ENCODE measurements around the gene APCDD1L. TPM values are rescaled to one million over a fixed set of nuclear protein-coding genes. Genes with fewer than 3 reads are reported as not detected.

The APCDD1L gene
- total and polyA plus RNA-seq, 7 donors = 0.22 to 1.9 (median 0.84) TPM; not detected in 1

DNA sequence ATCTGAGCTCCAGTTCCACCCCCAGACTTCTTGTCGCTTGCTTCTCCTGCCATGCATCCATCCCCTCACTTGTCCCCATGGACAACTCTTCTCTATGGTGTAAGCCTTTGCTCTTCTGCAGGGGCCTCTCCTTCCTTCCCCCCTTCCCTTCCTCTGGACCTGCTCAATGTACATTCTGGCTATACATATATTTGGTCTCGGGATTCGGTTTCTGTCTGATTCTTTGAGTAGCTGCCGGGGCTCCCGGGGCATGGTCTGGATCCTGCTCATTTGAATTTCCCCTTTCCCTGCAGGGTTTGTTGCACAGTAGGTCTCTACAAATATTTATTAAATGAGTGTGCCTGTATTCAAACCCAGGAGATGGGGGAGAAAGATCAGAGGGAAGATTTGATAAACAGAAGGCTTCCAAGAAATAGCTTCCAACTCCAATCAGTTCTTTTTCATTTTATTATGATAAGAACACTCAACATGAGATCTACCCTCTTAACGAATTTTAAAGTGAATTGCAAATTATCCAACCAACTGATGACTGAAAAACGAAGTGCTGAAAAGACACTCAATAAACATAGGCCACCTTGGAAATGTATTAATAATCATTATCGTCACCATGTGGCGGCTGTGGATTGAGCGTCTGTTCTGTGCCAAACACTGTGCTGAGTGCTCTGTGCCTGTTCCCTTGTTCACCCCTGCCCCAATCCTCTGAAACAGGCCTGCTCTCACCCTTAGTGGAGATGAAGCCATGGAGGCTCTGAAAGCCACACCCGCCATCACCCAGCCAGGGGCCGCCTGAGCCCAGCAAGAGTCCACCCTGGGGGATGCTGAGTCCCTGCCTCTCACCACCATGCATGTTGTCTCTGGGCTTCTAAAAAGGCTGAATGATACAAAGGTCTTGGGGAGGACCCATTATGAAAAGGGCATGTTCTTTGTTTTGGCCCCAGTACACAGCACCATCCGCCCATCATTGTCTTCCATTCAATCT lies 34.3 kb upstream of the APCDD1L start:
- DNase-seq = peak; percentile 29
- Histone ChIP-seq H3K9me3 (no peaks in the 10 kb centered on the region), H3K4me1 (peaks cover 0 to 35% (median 23%) of the 10 kb centered on the region in 4 donors), H3K36me3 (no peaks in the 10 kb centered on the region), H3K27me3 (no peaks in the 10 kb centered on the region), H3K4me3 (no peak overlapping the region), H3K27ac (peak overlapping the region in 1 of 4 donors; percentile 54)
- 88% methylated on average over 13 of the region's 13 CpGs for WGBS, 2 donors
- intact Hi-C loops (cut with DNase I) = no loop called here
- TF ChIP-seq, protein P1, sequence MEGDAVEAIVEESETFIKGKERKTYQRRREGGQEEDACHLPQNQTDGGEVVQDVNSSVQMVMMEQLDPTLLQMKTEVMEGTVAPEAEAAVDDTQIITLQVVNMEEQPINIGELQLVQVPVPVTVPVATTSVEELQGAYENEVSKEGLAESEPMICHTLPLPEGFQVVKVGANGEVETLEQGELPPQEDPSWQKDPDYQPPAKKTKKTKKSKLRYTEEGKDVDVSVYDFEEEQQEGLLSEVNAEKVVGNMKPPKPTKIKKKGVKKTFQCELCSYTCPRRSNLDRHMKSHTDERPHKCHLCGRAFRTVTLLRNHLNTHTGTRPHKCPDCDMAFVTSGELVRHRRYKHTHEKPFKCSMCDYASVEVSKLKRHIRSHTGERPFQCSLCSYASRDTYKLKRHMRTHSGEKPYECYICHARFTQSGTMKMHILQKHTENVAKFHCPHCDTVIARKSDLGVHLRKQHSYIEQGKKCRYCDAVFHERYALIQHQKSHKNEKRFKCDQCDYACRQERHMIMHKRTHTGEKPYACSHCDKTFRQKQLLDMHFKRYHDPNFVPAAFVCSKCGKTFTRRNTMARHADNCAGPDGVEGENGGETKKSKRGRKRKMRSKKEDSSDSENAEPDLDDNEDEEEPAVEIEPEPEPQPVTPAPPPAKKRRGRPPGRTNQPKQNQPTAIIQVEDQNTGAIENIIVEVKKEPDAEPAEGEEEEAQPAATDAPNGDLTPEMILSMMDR (IDR thresholded peaks at IDR 0.05) = no peak
- TF ChIP-seq EP300 (IDR thresholded peaks at IDR 0.05) (no peak), POLR2A (IDR thresholded peaks at IDR 0.05) (no peak), POLR2AphosphoS5 (IDR thresholded peaks at IDR 0.05) (no peak)

DNA sequence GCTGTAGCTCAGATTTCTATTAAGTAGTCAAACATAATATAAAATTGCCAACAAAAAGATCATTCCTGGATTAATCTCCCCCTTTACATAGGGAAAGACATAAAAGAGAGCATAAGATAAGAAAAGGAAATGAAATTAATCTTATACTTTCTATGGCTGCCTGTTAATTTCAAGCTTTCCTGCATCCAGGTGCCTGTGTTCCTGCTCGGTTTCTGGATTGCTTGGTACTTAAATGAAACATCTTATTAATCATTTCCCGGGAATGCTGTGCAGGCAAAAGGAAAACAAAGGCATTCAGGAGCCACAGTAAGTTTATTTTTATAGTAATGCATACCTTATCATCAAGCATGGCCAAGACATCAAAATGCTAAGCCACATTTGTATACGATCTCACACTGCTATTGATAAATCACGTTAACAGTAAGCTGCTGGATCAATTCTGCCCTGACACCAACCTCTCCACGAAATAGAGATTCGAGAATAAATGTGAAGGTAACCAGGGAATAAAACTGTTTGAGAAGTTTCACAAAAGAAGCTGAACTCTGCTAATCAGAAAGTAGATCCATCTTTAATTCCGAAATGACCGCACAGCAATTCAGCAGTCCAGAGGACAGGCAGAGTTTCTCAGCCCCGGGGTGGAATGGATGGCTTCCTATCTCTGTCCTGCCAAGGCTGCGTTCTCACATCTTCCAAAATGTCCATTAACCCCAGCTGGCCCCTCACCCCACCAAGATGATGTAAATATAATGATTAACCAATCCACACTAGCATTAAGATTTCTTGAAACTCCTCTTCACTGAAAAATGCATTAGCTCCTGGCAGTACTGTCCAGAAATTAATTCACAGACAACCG lies 32.6 kb upstream of the APCDD1L start:
- Histone ChIP-seq H3K27ac (no peak overlapping the region), H3K4me1 (peaks cover 0 to 24% (median 12%) of the 10 kb centered on the region in 4 donors), H3K27me3 (no peaks in the 10 kb centered on the region), H3K4me3 (no peak overlapping the region), H3K9me3 (no peaks in the 10 kb centered on the region), H3K36me3 (no peaks in the 10 kb centered on the region)
- TF ChIP-seq POLR2A (IDR thresholded peaks at IDR 0.05) = no peak
- TF ChIP-seq EP300 (IDR thresholded peaks at IDR 0.05) = no peak
- TF ChIP-seq POLR2AphosphoS5 (IDR thresholded peaks at IDR 0.05) = no peak
- TF ChIP-seq, protein P1 (IDR thresholded peaks at IDR 0.05) = no peak
- DNase-seq = no peak
- intact Hi-C loops (cut with DNase I) = no loop called here
- 72% methylated on average over 11 of the region's 11 CpGs for WGBS, 2 donors

DNA sequence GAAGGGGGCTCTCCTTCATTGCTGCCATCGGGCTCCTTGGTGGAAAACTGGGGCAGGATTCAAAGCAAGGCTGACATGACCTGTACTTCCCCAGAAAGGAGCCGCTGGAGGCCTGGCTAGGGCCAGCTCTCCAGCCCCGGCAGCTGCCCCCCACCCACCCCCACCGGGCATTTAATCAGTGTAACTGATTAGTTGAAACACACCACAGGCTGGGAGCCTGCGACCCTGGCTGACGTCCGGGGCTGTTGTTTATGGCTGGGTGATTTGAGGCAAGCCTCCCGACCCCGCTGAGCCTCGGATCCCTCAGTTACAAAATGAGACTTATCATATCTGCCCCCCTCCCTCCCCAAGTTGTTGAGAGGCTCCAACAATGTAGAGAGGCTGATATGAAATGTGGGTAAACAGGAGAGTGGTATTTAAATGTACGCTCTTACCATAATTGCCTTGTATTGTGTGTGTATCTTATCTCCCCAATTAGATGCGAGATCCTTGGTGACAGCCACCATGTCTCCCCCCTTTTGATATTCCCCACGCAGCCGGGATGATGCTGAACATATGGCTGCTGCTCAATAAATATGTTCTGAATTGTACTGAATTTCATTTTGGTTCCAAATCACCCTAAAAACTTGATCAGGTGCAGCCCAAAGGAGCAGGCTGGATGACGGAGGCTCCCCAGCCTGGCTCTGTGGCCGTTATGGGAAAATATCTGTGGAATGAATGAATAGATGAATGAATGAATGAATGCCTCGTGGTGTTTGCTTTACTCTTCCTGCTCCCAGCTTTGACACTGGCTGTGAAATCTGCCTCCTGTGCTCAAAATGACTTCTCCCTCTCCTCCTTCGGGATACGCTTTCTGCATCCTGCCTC lies 31.8 kb upstream of the APCDD1L start:
- intact Hi-C loops (cut with DNase I) = no loop called here

DNA sequence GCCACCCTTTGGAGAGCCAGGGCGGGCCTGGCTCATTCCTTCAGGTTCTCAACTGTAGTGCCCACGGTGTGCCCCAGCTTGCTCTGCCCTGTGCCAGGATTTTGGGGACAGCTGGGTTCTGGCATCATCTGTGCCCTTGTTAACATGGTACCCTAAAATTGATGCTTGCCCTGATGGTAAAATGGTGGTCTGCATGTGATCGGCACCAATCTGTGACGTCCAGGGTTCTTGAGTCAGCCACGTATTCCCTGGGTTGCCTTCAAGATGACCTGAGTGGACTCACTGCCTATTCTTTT lies 31.2 kb upstream of the APCDD1L start:
- Histone ChIP-seq H3K27me3 (no peaks in the 10 kb centered on the region), H3K4me3 (no peak overlapping the region), H3K4me1 (peaks cover 0 to 24% (median 12%) of the 10 kb centered on the region in 4 donors), H3K9me3 (no peaks in the 10 kb centered on the region), H3K36me3 (no peaks in the 10 kb centered on the region), H3K27ac (no peak overlapping the region)
- intact Hi-C loops (cut with DNase I) = no loop called here
- DNase-seq = no peak
- TF ChIP-seq, protein P1 (IDR thresholded peaks at IDR 0.05) = no peak
- no peak for TF ChIP-seq POLR2AphosphoS5 (IDR thresholded peaks at IDR 0.05)
- TF ChIP-seq EP300 (IDR thresholded peaks at IDR 0.05) = no peak
- TF ChIP-seq POLR2A (IDR thresholded peaks at IDR 0.05) = no peak
- WGBS, 2 donors = 92% methylated on average over 5 of the region's 5 CpGs

More for the DNA sequence above, 31.8 kb upstream of the APCDD1L start:
- WGBS, 2 donors = 46% methylated on average over 19 of the region's 19 CpGs
- no peak for DNase-seq
- H3K27ac ChIP-seq = no peak overlapping the region
- TF ChIP-seq POLR2A (IDR thresholded peaks at IDR 0.05) (no peak), POLR2AphosphoS5 (IDR thresholded peaks at IDR 0.05) (no peak), EP300 (IDR thresholded peaks at IDR 0.05) (no peak)
- TF ChIP-seq, protein P1 (IDR thresholded peaks at IDR 0.05) = no peak
- H3K4me1 ChIP-seq = peaks cover 0 to 24% (median 12%) of the 10 kb centered on the region in 4 donors
- no peaks in the 10 kb centered on the region for H3K9me3 ChIP-seq
- no peak overlapping the region for H3K4me3 ChIP-seq
- H3K36me3 ChIP-seq = no peaks in the 10 kb centered on the region
- no peaks in the 10 kb centered on the region for H3K27me3 ChIP-seq

All from sigmoid colon (tissue), 7 donors.